HFFc6 (cell line): Measurements from ENCODE around the gene CORO7. TPM values are rescaled to one million over a fixed set of nuclear protein-coding genes. Genes with fewer than 3 reads are reported as not detected.
A peak's percentile ranks its signal among the peaks of the same experiment; 100 is the strongest.

ENCODE experiments used
- DNase-seq: peaks from one replicate; pipeline ENCODE4 v3.0.0-alpha.2; 2018
- H3K27ac Mint-ChIP-seq: 2 replicates; pipeline ENCODE4 v1.8.0; 2020; ENCODE audit warnings: mild to moderate bottlenecking, mixed read lengths
- H3K27me3 Mint-ChIP-seq: 2 replicates; pipeline ENCODE4 v1.8.0; 2021; ENCODE audit warnings: mild to moderate bottlenecking, moderate library complexity, mixed read lengths; ENCODE audit not compliant: insufficient read depth
- H3K36me3 Mint-ChIP-seq: 2 replicates; pipeline ENCODE4 v1.8.0; 2021; ENCODE audit warnings: low read depth, mixed read lengths
- H3K4me1 Mint-ChIP-seq: 2 replicates; pipeline ENCODE4 v1.8.0; 2020; ENCODE audit warnings: low read depth, mixed read lengths
- H3K4me3 Mint-ChIP-seq: 2 replicates; pipeline ENCODE4 v1.8.0; 2020; ENCODE audit warnings: mild to moderate bottlenecking, moderate library complexity, mixed read lengths
- H3K9me3 Mint-ChIP-seq: 2 replicates; pipeline ENCODE4 v1.8.0; 2020; ENCODE audit warnings: mild to moderate bottlenecking, mixed read lengths
- CTCF ChIP-seq: fragments of 200-600 bp; sonication (generic); IDR thresholded peaks from 2 replicates; pipeline ENCODE4 v1.5.0; 2021; ENCODE audit warnings: antibody characterized with exemption, mild to moderate bottlenecking
- total RNA-seq, 6 experiments: library from RNA; stranded (reverse); fragmentation: NEBNext Ultra II Directional; extraction: Animal tissue kit (Norgen Biotek cat#: 25700); gene quantifications; 2 replicates in 1 of 6; 3 replicates in 5 of 6; pipeline ENCODE4 v1.2.3, GENCODE V29; 2021

The CORO7 gene
- total RNA-seq, 6 experiments from 2014 or later: 12.1 to 20.9 (median 17.2) TPM

DNA sequence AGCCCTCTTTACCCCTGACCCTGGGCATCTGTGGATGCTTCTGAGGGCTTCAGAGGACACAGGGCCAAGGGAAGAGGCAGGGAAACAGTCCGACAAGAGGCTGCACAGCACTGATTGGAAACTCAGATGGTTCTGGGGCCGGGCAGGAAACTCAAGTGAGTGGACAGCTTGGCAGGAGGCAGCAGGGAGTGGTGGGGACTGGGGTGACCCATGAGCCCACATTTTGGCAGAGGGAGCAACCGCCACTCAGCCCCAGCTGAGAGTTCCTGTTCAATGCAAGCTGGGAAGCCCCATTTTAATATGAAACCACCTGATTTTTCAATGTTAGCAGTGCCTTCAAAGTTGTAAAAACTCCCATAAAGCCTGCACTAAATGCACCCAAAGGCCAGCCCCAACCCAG, 46.2 kb downstream of the CORO7 start:
- no peak for DNase-seq
- peak overlapping the region; percentile 84 for H3K27ac Mint-ChIP-seq
- no peak for TF ChIP-seq CTCF
- no peaks in the 10 kb centered on the region for H3K36me3 Mint-ChIP-seq
- no peak overlapping the region for H3K4me3 Mint-ChIP-seq
- peaks cover 5% of the 10 kb centered on the region for H3K27me3 Mint-ChIP-seq
- peaks cover 44% of the 10 kb centered on the region for H3K4me1 Mint-ChIP-seq
- no peaks in the 10 kb centered on the region for H3K9me3 Mint-ChIP-seq

GRCh38 chr16:4369007-4369733, 47.2 kb downstream of the CORO7 start:
- Mint-ChIP-seq H3K9me3 (no peaks in the 10 kb centered on the region), H3K27me3 (peaks cover 5% of the 10 kb centered on the region), H3K27ac (peak overlapping the region; percentile 36), H3K4me1 (peaks cover 37% of the 10 kb centered on the region), H3K36me3 (no peaks in the 10 kb centered on the region), H3K4me3 (no peak overlapping the region)
- TF ChIP-seq CTCF: no peak
- peak; percentile 57 for DNase-seq

- TF ChIP-seq CTCF: no peak
- H3K9me3 Mint-ChIP-seq: no peaks in the 10 kb centered on the region
These were observed 49.0 kb downstream of the CORO7 start for GRCh38 chr16:4367393-4367856.

GRCh38 chr16:4366016-4366415, 50.4 kb downstream of the CORO7 start:
- H3K27me3 Mint-ChIP-seq: no peaks in the 10 kb centered on the region; the same call in 1 of the 2 replicates
- no peak overlapping the region for H3K27ac Mint-ChIP-seq
- no peak overlapping the region for H3K4me3 Mint-ChIP-seq
- peaks cover 32% of the 10 kb centered on the region for H3K4me1 Mint-ChIP-seq
- no peak for TF ChIP-seq CTCF
- H3K36me3 Mint-ChIP-seq: no peaks in the 10 kb centered on the region
- DNase-seq: no peak
- no peaks in the 10 kb centered on the region for H3K9me3 Mint-ChIP-seq

More at GRCh38 chr16:4367393-4367856, 49.0 kb downstream of the CORO7 start:
- H3K27ac Mint-ChIP-seq: no peak overlapping the region
- peaks cover 37% of the 10 kb centered on the region for H3K4me1 Mint-ChIP-seq
- peaks cover 2% of the 10 kb centered on the region for H3K27me3 Mint-ChIP-seq
- H3K4me3 Mint-ChIP-seq: no peak overlapping the region
- no peak for DNase-seq
- no peaks in the 10 kb centered on the region for H3K36me3 Mint-ChIP-seq

GRCh38 chr16:4365615-4366014, 50.8 kb downstream of the CORO7 start:
- Mint-ChIP-seq H3K36me3 (no peaks in the 10 kb centered on the region), H3K27ac (no peak overlapping the region), H3K9me3 (no peaks in the 10 kb centered on the region), H3K4me3 (no peak overlapping the region), H3K4me1 (peaks cover 28% of the 10 kb centered on the region), H3K27me3 (no peaks in the 10 kb centered on the region; the same call in 1 of the 2 replicates)
- TF ChIP-seq CTCF: no peak
- no peak for DNase-seq
